ENCODE measurements around the gene TNFSF4.
"Not testable (repeated sequence)": the region's sequence is repeated elsewhere in the genome, so short reads cannot be mapped to it uniquely, and the experiment has no call there.

Gene TNFSF4

GRCh38 chr1:173161510-173162221 lies 45.5 kb downstream of the TNFSF4 start:
- no peak for DNase-seq

DNA sequence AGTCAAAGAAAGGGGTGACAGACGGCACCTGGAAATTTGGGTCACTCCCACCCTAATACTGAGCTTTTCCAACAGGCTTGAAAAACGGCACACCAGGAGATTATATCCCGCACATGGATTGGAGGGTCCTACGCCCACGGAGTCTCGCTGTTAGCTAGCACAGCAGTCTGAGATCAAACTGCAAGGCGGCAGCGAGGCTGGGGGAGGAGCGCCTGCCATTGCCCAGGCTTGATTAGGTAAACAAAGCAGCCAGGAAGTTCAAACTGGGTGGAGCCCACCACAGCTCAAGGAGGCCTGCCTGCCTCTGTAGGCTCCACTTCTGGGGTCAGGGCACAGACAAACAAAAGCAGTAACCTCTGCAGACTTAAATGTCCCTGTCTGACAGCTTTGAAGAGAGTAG lies 53.2 kb downstream of the TNFSF4 start:
- not testable (repeated sequence) for DNase-seq

DNA sequence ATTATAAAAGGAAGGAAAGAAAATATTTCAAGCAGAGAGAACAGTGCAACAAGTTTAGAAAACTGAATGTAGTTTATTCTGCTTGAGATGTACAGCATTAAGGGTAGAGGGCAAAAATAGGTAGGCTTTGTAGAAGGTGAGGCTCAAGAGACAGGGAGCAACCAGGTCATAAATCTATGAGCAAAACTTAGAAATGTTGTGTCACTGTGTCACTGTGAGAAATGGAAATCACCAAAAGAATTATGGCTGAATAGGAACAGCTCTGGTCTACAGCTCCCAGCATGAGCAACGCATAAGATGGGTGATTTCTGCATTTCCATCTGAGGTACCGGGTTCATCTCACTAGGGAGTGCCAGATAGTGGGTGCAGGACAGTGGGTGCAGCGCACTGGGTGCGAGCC lies 53.6 kb downstream of the TNFSF4 start:
- no peak for DNase-seq

DNA sequence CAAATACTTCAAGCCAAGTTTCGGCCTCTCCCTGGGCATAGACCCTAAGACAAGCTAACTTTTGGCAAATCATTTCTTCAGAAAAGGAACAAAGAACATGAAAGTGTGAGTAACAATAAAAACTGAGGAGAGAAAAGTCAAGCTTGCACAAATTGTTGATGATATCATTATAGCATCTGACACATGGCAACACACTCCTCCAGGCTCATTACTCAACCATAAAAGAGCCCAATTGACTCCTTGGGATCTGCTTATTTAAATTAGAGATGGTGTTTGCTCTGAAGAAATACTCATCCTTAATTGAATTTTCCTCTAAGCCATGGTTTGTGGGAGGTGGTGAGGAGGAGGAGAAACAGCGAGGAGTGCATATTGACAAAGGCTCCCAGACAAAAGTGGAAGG lies 54.5 kb downstream of the TNFSF4 start:
- DNase-seq, result no peak

DNA sequence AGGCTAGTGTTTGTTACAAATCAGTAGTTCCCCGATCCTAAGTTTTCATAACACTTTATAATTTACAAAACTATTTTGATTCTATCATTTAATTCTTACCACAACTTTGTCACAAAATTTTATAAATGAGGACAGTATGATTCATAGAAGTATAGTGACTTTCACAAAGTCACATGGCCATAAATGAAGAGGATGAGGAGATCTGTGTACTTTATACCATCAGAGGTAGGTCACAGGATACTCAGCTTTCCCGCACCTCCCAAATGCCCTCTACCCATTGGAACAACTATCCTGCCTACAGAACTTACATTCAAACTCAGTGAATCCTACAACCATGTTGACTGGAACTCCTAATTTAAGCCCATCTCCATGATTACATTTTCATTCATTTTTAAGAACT lies 56.3 kb downstream of the TNFSF4 start:
- no peak for DNase-seq

DNA sequence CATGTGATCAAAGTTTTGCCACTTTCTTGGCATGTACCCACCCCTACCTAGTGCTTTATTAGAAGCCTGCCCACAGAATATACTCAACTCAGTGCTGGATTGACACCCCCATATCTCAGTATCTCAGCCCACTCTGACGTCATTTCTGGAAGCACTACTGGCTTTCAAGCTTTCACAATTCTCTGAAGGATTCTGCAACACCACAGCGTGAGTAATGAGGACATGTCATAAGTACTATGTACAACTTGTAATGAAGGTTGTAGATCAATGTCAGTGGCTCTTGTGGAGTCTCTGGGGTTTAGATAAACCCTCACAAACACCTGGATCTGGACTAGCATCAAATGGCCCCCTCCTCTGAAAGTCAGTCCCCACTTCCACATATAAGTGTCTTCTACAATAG lies 57.2 kb downstream of the TNFSF4 start:
- no peak for DNase-seq

DNA sequence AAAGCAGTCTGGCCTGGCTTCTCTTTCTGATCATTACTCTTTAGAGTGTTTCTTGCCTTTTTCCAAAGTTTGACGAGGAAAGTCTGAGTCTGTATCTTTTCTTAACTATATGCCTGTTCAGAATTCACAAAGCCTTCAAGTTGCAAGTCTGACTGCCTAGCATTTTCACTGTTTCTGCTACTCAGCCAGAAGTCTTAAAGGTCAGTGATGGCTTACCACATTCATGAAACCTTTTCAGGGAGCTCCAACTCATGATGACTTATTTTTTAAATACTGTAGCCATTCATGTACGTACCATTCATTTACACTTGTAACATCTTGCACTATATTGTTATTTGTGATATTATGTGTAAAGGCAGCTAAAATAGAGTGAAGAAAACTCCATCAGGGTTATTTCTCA lies 58.2 kb downstream of the TNFSF4 start:
- DNase-seq, result no peak

GRCh38 chr1:173148545-173148944 lies 58.6 kb downstream of the TNFSF4 start:
- no peak for DNase-seq

DNA sequence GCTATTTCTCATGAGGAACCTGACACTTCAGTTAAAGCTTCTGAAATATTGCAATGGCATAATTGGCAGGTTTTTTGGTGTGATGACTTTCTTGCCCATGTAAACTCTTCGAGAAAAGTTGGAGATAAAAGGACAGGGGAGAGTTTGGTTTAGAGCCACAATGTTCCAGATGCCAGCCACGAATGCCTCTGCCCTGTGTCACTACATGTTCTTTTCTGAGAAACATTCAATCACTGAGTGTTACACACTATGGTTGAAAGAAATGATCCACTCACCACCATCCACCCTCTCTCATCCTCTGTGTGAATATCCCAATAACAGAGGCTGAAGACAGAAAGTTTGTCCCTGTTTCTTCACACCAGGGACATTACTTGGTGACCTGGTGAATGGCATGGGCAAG lies 66.4 kb downstream of the TNFSF4 start:
- DNase-seq, result no peak

DNA sequence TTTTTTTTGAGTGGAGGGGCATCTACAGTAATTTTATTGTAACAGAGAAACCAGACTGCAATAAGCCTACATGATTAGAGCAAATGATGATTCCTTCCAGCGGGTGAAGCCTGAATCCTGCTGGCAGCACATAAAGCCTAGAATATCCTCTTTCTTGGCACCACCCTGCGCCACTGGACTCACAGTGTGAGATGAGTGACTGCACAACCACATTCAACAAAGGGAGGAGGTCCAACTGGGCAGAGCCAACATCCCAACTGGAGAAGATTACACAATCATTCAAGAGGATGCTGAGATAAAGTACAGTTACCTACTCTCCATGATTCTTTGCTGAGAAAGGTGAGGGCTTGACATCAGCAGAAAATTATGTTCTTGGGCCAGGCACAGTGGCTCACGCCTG lies 67.4 kb downstream of the TNFSF4 start:
- DNase-seq, result no peak

DNA sequence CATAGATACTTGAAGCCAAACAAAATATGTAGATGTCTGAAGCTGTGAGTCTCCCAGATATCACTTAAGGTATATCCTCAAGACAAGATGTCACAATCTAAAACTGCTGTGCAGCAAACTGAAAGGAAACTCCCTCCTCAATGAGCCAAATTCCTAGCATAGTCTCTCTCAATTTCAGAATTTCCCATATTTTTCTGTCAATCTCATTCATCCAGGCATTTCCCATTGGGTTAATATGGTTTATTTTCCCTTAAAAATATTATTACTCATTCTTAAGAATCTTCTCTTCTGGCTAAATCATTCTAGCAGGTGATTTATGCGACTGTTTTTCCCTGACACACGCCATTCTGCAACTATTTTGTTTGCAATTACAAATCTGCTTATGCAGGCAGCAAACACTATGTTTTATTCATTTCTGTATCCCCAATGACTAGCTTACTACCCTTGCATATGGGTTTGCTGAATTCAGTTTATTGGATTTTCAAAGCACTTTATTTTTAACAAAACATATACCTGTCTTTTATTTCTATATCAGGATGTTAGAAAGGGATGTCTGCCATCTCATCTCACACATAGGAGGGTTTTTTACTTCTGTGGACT lies 69.9 kb downstream of the TNFSF4 start:
- no peak for DNase-seq

DNA sequence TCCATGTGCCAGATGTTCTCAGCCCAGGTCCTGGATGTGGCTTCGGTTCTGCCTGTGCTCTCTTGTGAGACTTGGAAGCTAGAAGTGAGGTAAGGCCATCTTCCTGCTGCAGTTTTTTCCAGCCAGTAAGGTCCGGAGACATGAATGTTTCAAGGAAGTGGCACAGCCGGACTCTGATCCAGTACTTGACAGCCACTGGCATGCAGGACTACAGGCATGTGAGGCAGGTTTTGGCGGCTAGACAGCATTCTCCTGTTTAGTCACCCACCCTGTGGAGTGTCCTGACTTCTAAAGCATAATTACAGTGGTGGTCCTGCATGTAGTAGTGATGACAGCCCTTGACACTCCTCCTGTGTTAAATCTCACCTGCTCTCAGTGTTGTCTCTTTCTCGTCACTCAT lies 72.3 kb downstream of the TNFSF4 start:
- no peak for DNase-seq

DNA sequence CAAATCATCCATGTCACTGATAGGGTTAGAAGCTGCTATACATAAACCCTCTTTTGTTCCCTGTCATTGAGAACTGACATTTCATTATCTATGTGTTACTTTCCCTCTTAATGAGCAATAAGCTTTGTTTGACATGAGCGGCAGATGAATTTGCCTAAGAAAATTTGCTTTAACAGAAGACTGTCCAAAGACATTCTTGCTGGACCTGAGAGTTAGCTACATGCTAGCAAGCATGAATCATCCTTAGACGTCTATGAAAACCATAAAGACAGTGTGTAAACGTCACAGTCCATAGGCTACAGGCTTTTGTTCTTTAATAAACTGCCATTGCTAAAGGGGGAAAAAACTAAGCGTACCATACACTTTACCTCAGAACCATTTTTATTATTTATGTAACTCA lies 73.1 kb downstream of the TNFSF4 start:
- DNase-seq, result no peak

Data from SHP77 (cell line).